ENCODE results near the gene B3GNT9. TPM values are rescaled to one million over a fixed set of nuclear protein-coding genes. Genes with fewer than 3 reads are reported as not detected.

Gene B3GNT9
- total RNA-seq, 4 donors from 2014 or later, result 2.8 to 5.9 (median 4.6) TPM

DNA sequence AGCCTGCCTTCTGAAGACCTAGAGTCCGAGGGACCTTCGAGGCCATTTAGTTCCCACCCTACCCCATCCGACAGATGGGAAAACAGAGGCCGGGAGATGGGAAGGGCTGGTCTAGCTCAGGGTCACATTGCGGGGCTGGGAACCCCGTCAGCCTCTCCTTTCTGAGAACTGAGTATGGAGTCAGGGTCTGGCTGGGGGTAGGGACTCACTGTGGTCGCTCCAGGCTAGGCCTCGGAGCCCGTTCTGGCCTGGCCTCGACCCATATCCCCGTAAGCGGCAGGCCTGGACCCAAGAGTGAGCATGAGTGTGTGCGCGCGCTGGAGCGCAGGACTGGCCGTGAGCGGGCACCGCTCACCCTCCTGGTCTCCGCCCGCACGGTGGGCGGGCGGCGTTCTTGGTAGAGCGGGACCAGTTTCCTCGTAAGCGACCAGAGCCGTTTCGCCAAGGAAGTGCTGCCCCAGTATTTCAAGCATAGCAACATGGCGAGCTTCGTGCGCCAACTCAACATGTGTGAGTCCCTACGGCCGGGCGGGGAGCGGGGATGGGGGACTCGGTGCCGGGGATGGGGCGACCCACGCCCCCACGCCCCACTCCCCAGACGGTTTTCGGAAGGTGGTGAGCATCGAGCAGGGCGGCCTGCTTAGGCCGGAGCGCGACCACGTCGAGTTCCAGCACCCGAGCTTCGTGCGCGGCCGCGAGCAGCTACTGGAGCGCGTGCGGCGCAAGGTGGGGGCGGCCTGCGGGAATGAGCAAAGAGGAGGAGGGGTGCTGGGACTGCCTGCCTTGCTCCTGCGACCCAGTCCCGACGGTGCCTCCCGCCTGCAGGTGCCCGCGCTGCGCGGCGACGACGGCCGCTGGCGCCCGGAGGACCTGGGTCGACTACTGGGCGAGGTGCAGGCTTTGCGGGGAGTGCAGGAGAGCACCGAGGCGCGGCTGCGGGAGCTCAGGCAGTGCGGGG, 14.6 kb upstream of the B3GNT9 start:
- TF ChIP-seq, protein P1, sequence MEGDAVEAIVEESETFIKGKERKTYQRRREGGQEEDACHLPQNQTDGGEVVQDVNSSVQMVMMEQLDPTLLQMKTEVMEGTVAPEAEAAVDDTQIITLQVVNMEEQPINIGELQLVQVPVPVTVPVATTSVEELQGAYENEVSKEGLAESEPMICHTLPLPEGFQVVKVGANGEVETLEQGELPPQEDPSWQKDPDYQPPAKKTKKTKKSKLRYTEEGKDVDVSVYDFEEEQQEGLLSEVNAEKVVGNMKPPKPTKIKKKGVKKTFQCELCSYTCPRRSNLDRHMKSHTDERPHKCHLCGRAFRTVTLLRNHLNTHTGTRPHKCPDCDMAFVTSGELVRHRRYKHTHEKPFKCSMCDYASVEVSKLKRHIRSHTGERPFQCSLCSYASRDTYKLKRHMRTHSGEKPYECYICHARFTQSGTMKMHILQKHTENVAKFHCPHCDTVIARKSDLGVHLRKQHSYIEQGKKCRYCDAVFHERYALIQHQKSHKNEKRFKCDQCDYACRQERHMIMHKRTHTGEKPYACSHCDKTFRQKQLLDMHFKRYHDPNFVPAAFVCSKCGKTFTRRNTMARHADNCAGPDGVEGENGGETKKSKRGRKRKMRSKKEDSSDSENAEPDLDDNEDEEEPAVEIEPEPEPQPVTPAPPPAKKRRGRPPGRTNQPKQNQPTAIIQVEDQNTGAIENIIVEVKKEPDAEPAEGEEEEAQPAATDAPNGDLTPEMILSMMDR (IDR thresholded peaks at IDR 0.05; ENCODE audit: low read depth), result no peak

- TF ChIP-seq, protein P1 (IDR thresholded peaks at IDR 0.05; ENCODE audit: low read depth), result no peak
These were observed 13.8 kb upstream of the B3GNT9 start, which contains the start of gene HSF4 for GRCh38 chr16:67164599-67165061. Gene HSF4, plus strand, starts transcription at chr16:67164745. Its CDS starts 67 bp downstream, at chr16:67164812.

GRCh38 chr16:67163999-67164558, 13.3 kb upstream of the B3GNT9 start:
- TF ChIP-seq, protein P1 (IDR thresholded peaks at IDR 0.05; ENCODE audit: low read depth), result no peak

DNA sequence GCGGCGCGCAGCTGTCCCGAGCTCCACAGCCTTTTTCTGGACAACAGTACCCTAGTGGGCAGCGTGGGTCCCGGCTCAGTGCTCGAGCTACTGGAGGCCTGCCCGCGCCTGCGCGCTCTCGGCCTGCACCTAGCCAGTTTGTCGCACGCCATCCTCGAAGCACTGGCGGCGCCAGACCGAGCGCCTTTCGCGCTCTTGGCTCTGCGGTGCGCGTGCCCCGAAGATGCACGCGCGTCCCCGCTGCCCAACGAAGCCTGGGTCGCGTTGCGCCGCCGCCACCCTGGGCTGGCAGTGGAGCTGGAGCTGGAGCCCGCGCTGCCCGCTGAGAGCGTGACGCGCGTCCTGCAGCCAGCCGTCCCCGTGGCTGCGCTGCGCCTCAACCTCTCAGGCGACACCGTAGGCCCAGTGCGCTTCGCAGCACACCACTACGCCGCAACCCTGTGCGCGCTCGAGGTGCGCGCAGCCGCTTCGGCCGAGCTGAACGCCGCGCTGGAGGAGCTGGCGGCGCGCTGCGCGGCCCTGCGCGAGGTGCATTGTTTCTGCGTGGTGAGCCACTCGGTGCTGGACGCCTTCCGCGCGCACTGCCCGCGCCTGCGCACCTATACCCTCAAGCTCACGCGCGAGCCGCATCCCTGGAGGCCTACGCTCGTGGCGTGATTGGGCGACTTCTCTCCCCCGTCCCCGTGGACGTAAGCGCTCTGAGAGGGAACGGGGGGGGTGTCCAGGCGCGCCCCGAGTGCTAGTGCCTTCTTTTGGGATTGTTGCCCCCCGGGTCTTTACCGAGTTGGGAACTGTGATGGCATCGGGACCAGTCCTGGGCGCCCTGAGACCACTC, 12.6 kb upstream of the B3GNT9 start:
- TF ChIP-seq, protein P1 (IDR thresholded peaks at IDR 0.05; ENCODE audit: low read depth), result no peak

GRCh38 chr16:67162506-67163163, 11.8 kb upstream of the B3GNT9 start:
- TF ChIP-seq, protein P1 (IDR thresholded peaks at IDR 0.05; ENCODE audit: low read depth), result no peak

- TF ChIP-seq, protein P1 (IDR thresholded peaks at IDR 0.05; ENCODE audit: low read depth), result no peak
These were observed 10.8 kb upstream of the B3GNT9 start for GRCh38 chr16:67161595-67162058.

Data from subcutaneous adipose tissue (tissue), 4 donors.